ENCODE results near the gene SDCCAG8.

Gene SDCCAG8

GRCh38 chr1:243428617-243429342, 172.9 kb downstream of the SDCCAG8 start:
- no peak for DNase-seq

GRCh38 chr1:243431591-243431990, 175.8 kb downstream of the SDCCAG8 start:
- no peak for DNase-seq

GRCh38 chr1:243432136-243432535, 176.3 kb downstream of the SDCCAG8 start:
- DNase-seq, result no peak

GRCh38 chr1:243433737-243434370, 178.0 kb downstream of the SDCCAG8 start:
- DNase-seq, result no peak

- no peak for DNase-seq
These were observed 178.8 kb downstream of the SDCCAG8 start for GRCh38 chr1:243434594-243434993.

- DNase-seq, result no peak
These were observed 180.0 kb downstream of the SDCCAG8 start for GRCh38 chr1:243435836-243436235.

GRCh38 chr1:243438146-243438545, 182.3 kb downstream of the SDCCAG8 start:
- no peak for DNase-seq

- DNase-seq, result no peak
These were observed 183.0 kb downstream of the SDCCAG8 start for GRCh38 chr1:243438815-243439214.

- no peak for DNase-seq
These were observed 184.6 kb downstream of the SDCCAG8 start for GRCh38 chr1:243440406-243440805.

- DNase-seq, result no peak
These were observed 185.8 kb downstream of the SDCCAG8 start for GRCh38 chr1:243441601-243442000.

GRCh38 chr1:243443557-243443956, 187.7 kb downstream of the SDCCAG8 start:
- no peak for DNase-seq

- no peak for DNase-seq
These were observed 191.5 kb downstream of the SDCCAG8 start for GRCh38 chr1:243447347-243447746.

- DNase-seq, result no peak
These were observed 192.0 kb downstream of the SDCCAG8 start for GRCh38 chr1:243447844-243448243.

GRCh38 chr1:243449373-243449772, 193.5 kb downstream of the SDCCAG8 start:
- no peak for DNase-seq

- no peak for DNase-seq
These were observed 196.3 kb downstream of the SDCCAG8 start for GRCh38 chr1:243452092-243452491.

GRCh38 chr1:243454328-243454997, 198.6 kb downstream of the SDCCAG8 start:
- DNase-seq, result no peak

- DNase-seq, result no peak
These were observed 200.2 kb downstream of the SDCCAG8 start for GRCh38 chr1:243455760-243456651.

- no peak for DNase-seq
These were observed 201.6 kb downstream of the SDCCAG8 start for GRCh38 chr1:243457363-243457982.

- no peak for DNase-seq
These were observed 203.2 kb downstream of the SDCCAG8 start for GRCh38 chr1:243459059-243459458.

- no peak for DNase-seq
These were observed 205.9 kb downstream of the SDCCAG8 start for GRCh38 chr1:243461700-243462099.

- DNase-seq, result no peak
These were observed 207.3 kb downstream of the SDCCAG8 start for GRCh38 chr1:243462929-243463697.

GRCh38 chr1:243465081-243465480, 209.2 kb downstream of the SDCCAG8 start:
- DNase-seq, result no peak
